Posterior cingulate gyrus (tissue), 11 donors: ENCODE data around the gene FAM107B.
"Not testable (repeated sequence)": the region's sequence is repeated elsewhere in the genome, so short reads cannot be mapped to it uniquely, and the experiment has no call there.

Experiments
- DNase-seq, 10 donors: peaks; one replicate each; pipeline versions ENCODE4 v3.0.0 to v3.0.0-alpha.2; 2020 to 2021; ENCODE audit warnings: mixed read lengths in 3 of 10
- intact Hi-C: fragments of 100-400 bp; cut with DNase I; formaldehyde crosslinking; loops from one replicate; pipeline ENCODE4 v1.15.1; 2023

FAM107B gene

DNA sequence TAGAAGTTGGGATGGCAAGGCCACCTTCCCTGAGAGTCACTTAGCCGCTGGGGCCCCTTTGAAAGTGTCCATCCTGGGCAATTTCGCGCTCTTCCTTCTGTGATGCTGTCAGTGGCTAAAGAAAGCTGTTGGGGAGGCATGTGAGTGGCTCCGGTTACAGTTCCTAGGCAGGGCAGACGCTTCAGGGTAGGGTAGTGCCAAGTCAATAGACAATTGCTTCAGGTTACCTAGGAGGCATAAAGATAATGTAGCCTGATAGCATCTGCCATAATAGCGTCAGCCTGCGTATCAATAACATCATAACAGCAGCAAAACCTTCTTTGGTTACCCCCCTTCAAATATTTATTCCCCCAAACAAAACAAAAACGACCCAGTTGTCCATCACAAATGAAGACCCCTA, at the start of gene FAM107B:
TSS of gene FAM107B (minus strand) at position 101 of the 400 bp plus-strand sequence. CDS start 234 bp downstream, outside the sequence.
- intact Hi-C loops: no loop called here
- DNase-seq: no peak

DNA sequence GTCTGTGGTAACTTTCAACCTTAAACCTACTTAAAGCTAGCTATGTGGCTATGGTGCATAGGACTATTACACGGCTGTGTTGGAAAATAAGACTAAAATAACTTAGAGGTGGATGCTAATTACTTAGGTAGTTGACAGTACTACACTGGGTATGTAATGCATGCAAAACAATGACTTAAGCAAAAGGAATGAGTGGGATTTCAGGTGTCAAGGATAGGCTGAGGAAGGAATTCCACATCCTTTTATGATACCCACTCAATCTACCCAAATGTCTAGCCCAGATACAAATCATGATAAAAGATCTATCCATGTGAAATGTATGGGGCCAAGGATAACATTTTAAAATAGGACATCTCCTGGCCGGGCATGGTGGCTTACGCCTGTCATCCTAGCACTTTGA, 49.3 kb upstream of the FAM107B start:
- intact Hi-C loops: loop anchor here (1.0 to 5.0 kb wide), 3 partner anchors 281 to 627 kb away; no protein-coding TSS in a partner anchor
- DNase-seq: no peak

DNA sequence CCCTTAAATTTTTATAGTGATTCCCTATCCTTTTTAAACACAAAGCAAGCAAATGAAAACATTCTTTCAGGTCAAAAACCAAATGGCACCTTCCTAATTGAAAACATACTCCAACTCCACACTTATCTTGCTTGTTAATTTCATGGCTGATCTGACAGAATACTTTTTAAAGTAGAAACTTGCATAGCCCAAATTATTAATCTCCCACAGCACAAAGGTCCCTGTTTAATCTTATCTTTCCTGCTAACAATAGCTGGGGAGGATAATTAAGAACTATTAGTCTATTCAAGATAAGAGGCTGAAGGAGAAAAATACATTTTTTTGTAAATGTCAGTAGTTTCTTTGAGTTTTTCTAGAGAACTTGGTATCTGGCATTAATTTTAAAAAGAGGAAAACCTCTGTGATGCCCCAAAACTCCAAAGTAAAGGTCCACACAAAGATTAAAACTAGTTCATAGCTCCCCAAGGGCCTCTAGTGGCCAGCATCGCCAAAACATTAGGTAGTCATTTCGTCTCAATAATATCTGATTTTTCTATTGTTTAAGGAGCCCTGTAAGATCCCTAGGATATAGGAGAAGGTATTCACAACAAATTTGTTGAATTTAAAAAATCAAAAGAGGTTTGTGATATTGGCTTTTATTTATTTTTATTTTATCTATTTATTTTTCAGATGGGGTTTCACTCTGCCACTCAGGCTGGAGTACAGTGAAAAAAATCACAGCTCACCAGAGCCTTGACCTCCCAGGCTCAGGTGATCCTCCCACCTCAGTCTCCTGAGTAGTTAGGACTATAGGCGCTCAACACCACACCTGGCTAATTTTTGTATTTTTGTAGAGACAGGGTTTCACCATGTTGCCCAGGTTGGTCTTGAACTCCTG, 48.4 kb upstream of the FAM107B start:
- DNase-seq: peak in 3 of 10 donors; percentile 15 to 40 (median 27)
- intact Hi-C loops: loop anchor here (1.0 to 5.0 kb wide), 3 partner anchors 280 to 626 kb away; no protein-coding TSS in a partner anchor

DNA sequence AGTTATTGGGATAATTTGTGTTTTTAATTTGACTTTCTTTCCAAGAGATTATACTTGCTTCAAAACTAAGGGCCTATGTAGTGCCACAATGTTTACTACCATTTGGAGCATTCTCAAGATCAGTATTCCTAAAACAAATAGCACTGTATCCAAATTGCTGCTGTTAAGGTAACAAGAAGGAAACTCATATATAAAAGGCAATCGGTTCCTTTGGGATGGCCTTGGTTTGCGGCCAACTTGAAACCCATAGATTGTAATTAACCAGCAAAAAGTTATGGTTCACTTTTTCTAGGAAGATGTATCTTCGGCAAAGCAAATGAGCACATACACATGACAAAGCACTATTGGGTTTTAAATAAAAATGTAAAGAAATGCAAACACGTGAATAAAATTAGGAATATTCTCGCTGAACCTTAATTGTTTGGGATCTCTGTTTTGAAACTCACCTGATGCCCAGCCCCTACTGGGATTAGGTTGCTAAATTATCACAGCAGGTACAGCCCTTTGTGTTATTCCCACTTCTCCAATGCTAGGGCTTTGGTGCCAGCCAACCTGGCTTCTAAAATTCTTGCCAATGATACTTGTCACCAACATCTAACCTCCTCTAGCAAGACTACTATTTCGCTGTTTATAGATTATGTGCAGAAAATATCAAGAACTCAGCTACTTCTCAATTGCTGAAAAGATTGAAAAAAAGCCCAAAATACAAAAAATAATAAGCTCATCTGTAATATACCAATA, 47.1 kb upstream of the FAM107B start:
- no peak for DNase-seq
- intact Hi-C loops: loop anchor here (2.0 to 5.0 kb wide), 2 partner anchors 279 to 625 kb away; no protein-coding TSS in a partner anchor

DNA sequence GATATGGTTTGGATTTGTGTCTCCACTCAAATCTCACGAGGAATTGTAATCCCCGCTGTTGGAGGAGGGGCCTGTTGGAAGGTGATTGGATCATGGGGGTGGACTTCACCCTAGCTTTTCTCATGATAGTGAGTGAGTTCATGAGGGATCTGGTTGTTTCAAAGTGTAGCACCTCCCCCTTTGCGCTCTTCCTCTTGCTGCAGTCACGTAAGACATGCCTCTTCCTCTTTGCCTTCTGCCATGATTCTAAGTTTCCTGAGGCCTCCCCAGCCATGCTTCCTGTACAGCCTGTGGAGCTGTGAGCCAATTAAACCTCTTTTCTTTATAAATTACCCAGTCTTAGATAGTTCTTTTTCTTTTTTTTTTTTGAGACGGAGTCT, 46.1 kb upstream of the FAM107B start:
- no peak for DNase-seq
- intact Hi-C loops: loop anchor here (5.0 kb wide), 1 partner anchor 623 kb away; no protein-coding TSS in a partner anchor

DNA sequence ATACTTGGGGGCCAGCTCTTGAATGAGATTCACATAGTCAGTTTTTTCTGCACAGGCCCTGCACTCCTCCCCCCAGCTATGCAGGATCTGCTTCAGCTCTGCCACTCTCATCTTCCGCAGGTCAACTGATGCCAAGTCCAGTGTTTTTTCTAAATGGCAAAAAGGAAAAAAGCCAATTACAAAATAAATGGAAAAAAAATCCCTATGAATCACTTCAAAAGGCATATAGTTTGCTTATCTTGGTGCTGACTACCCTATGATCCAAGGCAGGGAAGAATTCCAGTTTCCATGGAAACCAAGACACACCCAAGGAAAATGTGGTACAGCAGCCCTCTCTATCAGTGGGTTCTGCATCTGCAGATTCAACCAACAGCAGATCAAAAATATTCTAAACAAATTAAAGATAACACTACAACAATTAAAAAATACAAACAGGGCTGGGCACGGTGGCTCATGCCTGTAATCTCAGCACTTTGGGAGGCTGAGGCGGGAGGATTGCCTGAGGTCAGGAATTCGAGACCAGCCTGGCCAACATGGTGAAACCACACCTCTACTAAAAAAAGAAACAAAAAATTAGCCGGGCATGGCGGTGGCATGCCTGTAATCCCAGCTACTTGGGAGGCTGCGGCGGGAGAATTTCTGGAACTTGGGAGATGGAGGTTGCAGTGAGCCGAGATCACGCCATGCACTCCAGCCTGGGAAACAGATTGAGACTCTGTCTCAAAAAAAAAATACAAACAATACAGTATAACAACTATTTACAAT, 45.5 kb upstream of the FAM107B start:
- intact Hi-C loops: loop anchor here (5.0 kb wide), 1 partner anchor 623 kb away; no protein-coding TSS in a partner anchor
- DNase-seq: no peak

DNA sequence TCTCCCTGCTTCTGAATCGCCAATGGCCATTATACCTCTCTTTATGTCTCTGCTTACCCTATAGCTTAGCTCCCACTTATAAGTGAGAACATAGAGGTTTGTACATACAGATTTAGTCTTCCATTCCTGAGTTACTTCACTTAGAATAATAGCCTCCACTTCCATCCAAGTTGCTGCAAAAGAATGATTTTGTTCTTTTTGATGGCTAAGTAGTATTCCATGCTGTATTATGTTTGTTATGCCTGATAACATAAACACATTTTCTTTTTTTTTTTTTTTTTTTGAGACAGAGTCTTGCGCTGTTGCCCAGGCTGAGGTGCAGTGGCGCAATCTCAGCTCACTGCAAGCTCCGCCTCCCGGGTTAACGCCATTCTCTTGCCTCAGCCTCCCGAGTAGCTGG, 42.0 kb upstream of the FAM107B start:
- intact Hi-C loops, DNase-seq: not testable (repeated sequence)

DNA sequence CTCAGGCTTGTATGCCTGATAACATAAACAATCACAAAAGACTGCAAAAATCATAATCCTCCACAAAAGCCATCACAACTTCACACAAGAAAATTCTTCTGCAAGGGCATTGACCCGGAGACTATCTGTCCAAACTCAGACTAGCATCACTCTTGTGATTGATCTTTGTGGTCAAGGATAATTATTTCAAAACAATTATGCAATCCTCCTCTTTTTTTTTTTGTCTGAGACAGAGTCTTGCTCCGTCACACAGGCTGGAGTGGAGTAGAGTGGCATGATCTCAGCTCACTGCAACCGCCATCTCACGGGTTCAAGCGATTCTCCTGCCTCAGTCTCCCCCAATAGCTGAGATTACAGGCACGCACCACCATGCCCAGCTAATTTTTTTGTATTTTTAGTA, 41.0 kb upstream of the FAM107B start:
- DNase-seq: no peak
- intact Hi-C loops: no loop called here

DNA sequence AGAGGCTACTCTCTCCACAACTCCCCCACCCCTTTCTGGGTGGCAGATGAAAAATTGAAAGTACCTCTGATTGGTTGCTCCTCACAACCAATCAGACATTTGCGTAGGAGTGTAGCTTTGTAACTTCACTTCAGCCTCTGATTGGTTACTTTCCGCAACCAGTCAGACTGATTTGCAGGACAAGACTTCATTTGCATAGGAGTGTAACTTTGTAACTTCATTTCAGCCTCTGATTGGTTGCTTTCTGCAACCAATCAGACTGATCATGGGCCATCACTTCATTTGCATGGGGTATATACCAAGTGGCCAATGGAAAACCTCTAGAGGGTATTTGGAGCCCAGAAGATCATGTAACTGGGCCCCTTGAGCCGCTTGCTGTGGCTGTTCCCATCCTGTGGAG, 37.6 kb upstream of the FAM107B start:
- no peak for DNase-seq
- intact Hi-C loops: no loop called here

DNA sequence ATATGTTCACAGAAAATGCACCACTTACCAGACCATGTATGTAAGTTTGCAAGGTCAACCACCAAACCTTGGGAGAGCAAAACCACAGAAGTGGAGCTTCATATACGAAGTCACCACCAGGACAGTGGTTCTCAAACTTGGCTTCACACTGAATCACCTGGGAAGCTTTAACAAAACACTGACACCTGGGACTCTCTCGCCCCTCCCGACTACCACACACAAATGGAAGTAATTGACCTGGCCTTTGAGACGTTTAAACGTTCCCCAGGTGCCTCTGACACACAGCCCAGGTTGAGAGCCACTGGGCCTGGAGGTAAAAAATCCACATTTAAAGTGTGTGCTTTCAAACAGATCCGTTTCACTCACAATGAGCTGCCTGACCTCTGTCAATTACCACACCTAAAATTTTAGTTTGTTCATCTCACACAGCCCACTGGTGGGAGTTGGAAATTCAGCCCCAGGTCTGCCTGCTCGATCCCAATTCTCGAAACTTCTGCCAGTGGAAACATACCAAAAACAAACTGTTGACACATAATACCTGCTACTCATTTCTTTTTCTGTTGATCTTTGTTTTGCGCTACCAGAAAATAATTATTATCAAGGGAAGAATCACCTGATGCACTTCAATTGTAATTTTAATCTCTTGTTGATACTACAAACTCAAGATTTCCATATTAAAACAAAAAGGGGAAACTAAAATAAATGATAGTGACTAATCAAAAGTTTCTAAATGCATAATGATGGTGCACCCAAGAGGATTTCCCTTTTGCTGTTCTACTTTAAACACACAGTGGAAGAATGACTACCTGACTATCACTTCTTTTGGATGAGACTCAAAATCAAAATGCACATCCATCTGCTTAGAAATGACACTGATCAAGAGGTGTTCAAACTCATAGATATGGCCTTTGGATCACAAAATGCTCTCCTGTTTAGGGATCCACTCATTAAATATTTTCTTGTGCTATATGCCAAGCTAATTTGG, 36.6 kb upstream of the FAM107B start:
- DNase-seq: no peak
- intact Hi-C loops: no loop called here

DNA sequence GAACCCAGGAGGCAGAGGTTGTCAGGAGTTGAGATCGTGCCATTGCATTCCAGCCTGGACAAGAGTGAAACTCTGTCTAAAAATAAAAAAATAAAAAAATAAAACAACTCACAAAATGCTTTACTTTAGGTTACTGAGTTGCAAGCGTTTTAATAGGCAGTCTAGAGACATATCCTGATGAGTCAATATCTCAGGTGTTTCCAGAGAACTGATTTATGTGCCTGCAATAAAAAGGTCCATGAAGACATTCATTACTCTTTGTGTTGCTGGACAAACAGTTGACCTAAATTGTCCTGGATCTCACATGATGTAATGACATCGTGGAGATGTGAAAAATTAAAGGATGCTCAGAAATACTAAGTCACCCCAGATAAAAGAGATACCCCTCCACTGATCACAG, 31.6 kb upstream of the FAM107B start:
- no peak for DNase-seq
- intact Hi-C loops: no loop called here

DNA sequence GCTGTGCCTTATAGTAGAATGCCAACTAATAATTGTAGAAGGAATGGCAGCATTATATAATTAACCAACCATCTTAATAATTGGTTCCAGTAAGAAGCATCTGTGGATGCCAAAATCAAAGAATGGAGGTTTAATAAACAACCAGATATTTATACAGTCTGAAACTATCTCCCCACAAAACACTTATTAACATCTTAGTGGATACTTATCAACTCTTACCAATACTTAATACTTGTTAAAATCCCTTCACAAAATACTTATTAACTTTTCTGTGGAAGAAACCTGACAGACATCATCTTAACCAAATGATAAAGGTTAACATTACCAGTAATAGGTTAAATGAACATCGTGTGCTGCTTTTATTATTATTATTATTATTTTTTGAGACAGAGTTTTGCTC, 29.1 kb upstream of the FAM107B start:
- intact Hi-C loops: no loop called here
- no peak for DNase-seq

DNA sequence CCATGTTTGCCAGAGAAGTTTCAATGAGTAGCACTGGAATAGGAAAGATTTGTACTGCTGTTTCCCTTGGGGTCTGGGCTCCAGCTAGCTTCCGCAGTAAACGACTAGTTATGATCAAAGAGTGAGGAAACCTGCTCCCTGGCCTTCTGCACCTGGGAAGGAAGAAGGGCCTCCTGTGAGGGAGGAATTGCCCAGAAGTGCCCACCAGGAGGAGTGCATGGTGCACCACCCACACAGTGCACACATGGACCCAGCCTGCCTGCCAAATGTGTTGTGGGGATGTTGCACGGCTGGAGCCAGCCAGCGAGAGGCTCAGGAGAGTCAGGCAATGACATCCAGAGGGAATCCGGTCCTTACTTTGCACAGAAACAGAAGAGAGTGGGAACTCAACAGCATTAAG, 27.0 kb upstream of the FAM107B start:
- no peak for DNase-seq
- intact Hi-C loops: no loop called here

DNA sequence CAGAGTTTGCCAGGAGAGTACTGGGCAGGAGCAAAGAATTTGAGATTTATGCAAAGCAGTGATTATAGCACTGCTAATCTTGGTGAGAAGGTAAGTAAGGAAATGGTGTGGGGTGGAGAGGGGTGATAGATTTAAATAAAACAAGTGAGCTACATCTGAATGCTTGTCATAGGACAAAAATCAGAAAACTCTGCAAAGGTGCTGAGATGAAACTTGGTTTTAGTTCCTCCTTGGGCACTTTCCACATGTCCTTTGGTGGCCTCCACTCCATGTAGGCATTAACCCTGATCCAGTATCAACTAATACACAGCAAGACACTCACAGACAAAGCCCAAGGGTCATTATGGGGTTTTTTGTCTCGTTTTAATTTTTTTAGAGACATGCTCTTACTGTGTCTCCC, 25.7 kb upstream of the FAM107B start:
- intact Hi-C loops: no loop called here
- no peak for DNase-seq

DNA sequence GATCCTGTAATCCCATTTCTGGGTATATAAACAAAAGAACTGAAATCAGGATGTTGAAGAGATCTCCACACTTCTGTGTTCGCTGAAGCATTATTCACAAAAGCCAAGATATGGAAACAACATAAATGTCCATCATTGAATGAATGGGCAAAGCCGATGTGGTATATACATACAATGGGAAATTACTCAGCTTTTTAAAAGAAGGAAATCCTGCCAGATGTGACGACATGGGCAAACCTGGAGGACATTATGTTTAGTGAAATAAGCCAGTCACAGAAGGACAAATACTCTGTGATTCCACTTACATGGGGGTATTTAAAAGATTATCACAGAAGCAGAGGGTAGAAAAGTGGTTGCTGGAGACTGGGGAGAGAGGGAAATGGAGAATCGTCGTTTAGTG, 23.9 kb upstream of the FAM107B start:
- intact Hi-C loops: no loop called here
- DNase-seq: no peak

DNA sequence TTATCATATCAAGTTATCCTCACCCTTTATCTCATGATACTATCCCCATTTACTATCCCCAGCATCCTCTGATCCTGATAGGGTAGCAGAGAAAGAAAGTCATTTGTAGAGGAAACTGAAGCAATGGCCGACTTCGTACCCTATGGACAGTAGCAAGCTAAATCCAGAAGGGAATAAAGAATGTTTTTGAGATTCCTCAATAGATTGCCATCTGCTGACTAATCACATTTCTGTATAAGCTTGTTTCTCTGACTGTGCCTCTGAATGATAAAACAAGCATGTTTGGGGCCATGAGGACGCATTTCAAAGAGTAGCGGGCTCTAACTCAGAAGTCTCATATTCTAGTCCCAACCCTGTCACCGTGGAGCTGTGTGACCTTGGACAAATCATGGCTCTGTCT, 13.2 kb upstream of the FAM107B start:
- intact Hi-C loops: no loop called here
- DNase-seq: no peak

DNA sequence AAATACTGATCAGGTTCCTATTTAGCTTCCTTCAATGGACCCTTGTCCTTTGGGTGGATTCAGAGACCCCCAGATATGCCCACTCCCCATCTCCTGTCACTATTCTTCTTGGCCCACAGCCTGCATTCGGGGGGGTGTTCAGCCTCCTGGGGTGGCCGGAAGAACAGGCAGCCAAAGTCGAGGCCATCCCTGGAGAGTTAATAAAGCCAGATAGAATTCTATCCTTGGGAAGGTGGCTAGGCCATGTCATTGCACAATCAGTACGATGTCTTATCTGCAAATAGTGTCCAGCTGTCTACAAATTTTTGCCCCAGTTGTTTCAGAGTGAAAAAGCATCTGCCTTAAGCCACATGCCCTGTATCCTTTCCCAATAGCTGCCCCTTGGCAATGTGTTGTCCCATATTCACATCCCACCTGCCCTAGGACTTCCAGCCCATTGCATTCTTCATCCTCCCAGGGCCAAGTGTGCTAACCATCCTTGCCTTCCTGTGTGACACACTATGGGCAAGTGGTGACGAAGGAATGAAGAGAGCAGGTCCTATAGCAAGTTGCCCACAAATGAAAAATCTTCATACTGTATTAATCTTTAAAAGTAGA, 9.9 kb upstream of the FAM107B start:
- intact Hi-C loops: no loop called here
- no peak for DNase-seq

DNA sequence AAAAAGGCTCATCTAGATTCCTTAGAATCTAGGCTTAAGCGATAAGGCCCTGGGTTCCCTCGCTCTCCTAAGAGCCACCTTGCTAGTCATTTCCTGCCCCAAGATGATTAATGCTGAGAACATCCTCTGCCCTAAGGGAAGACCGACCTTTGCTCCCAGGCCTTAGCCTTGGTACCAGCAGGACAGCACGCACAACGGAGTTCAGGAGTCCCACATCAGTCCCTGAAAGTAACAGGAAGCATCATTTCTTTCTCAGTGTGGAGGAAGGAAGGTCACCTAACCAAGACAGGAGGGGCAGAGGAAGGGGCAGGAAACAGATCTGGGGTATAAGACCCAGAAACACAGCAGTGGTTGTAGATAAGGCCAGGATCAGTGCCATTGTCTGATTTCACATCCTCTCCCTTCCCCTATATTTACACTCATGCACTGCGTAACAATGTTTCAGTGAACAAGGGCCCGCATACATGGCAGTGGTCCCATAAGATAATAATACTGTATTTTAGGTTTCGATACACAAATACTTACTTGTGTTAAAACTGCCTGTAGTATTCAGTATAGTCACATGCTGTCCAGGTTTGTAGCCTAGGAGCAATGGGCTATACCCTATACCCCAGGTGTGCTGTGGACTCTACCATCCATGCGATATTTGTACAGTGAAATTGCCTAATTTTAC, 8.1 kb upstream of the FAM107B start:
- no peak for DNase-seq
- intact Hi-C loops: no loop called here

DNA sequence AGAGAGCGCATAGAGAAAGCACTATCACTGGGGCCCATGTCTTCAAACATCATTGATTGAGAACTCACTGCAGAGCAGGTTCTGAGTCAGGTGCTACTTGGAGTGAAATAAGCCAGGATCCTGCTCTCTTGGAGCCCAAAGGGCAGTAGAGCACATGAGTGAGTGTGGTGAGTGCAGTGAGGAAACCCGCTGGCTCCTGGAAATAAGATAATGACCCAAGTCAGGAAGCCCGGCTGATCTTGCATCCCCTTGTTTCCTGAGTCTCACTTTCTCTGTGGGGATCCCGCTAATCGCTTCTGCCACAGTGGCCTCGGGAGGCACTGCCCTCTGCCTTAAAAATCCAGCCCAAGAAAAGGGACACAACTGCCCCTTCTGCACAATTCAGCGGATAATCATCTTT, 7.1 kb upstream of the FAM107B start:
- intact Hi-C loops: no loop called here
- no peak for DNase-seq
